OCI-LY7 (cell line): ENCODE results near the gene HOXA3. TPM values are rescaled to one million over a fixed set of nuclear protein-coding genes. Genes with fewer than 3 reads are reported as not detected.

ENCODE experiments used
- BruUV-seq: library from RNA; stranded (reverse); fragments of 400-500 nt; replicated peaks from 2 replicates; lab custom pipeline; 2021; lab: Mats Ljungman, UMichigan
- CTCF ChIA-PET: fragments of 300-600 bp; sonication (Branson Sonifier 250); formaldehyde crosslinking; loops from one replicate; lab custom pipeline; 2022; ENCODE audit warnings: antibody characterized with exemption; ENCODE audit not compliant: unreplicated experiment; lab: Charles Lee
- POLR2A ChIA-PET: fragments of 300-600 bp; sonication (Branson Sonifier 250); formaldehyde crosslinking; loops from one replicate; lab custom pipeline; 2022; ENCODE audit warnings: antibody characterized with exemption; lab: Charles Lee
- DNase-seq: peaks from one replicate; pipeline ENCODE4 v3.0.0-alpha.2; 2015; ENCODE audit warnings: low spot score
- H2AFZ ChIP-seq: fragments of 200-600 bp; sonication (generic), shearing (Covaris generic); 2 replicates; pipeline ENCODE4 v1.6.1; 2014; ENCODE audit warnings: mild to moderate bottlenecking, antibody characterized with exemption, low read length, moderate library complexity
- H3K27ac ChIP-seq: fragments of 200-600 bp; sonication (generic); 2 replicates; pipeline ENCODE4 v1.5.1; 2014; ENCODE audit warnings: mixed run types, low read depth, mild to moderate bottlenecking, moderate library complexity, low read length, inconsistent platforms; ENCODE audit not compliant: poor library complexity, severe bottlenecking
- H3K36me3 ChIP-seq: fragments of 200-600 bp; sonication (generic); 2 replicates; pipeline ENCODE4 v1.6.1; 2014; ENCODE audit warnings: mild to moderate bottlenecking, antibody characterized with exemption, low read length, moderate library complexity, mixed read lengths; ENCODE audit not compliant: insufficient read depth
- H3K4me1 ChIP-seq: fragments of 200-600 bp; sonication (generic); 2 replicates; pipeline ENCODE4 v1.5.1; 2014; ENCODE audit warnings: mild to moderate bottlenecking, low read length; ENCODE audit not compliant: insufficient read depth, poor library complexity, severe bottlenecking
- H3K4me2 ChIP-seq: fragments of 200-600 bp; sonication (generic); 2 replicates; pipeline ENCODE4 v1.6.1; 2014; ENCODE audit warnings: mild to moderate bottlenecking, low read length
- H3K4me3 ChIP-seq: fragments of 200-600 bp; sonication (generic); 2 replicates; pipeline ENCODE4 v1.5.1; 2014; ENCODE audit warnings: mild to moderate bottlenecking, low read depth, low read length; ENCODE audit not compliant: poor library complexity, severe bottlenecking
- H3K79me2 ChIP-seq: fragments of 200-600 bp; sonication (generic); 2 replicates; pipeline ENCODE4 v1.6.1; 2016; ENCODE audit warnings: low read depth, mild to moderate bottlenecking, low read length, moderate library complexity, mixed read lengths; ENCODE audit not compliant: insufficient read depth
- H3K9me2 ChIP-seq: fragments of 200-600 bp; sonication (generic); 2 replicates; pipeline ENCODE4 v1.6.1; 2016; ENCODE audit warnings: mild to moderate bottlenecking, low read length, mixed read lengths; ENCODE audit not compliant: insufficient read depth
- H3K9me3 ChIP-seq: fragments of 200-600 bp; sonication (generic); 2 replicates; pipeline ENCODE4 v1.6.1; 2014; ENCODE audit warnings: mild to moderate bottlenecking, mixed run types, low read length, mixed read lengths
- H4K20me1 ChIP-seq: fragments of 200-600 bp; sonication (generic); 2 replicates; pipeline ENCODE4 v1.6.1; 2014; ENCODE audit warnings: mild to moderate bottlenecking, antibody characterized with exemption, low read length, moderate library complexity, mixed read lengths; ENCODE audit not compliant: insufficient read depth
- CTCF ChIP-seq: fragments of 200-600 bp; sonication (generic); conservative IDR thresholded peaks from 2 replicates; pipeline ENCODE4 v1.5.1; 2014; ENCODE audit warnings: mild to moderate bottlenecking, antibody characterized with exemption, low read length, moderate library complexity, mixed read lengths
- EZH2phosphoT487 ChIP-seq: fragments of 200-600 bp; sonication (generic); IDR thresholded peaks from 2 replicates; pipeline ENCODE4 v1.6.1; 2018; ENCODE audit warnings: low read depth, borderline replicate concordance, mild to moderate bottlenecking, mixed run types, antibody characterized with exemption, low read length, moderate library complexity, mixed read lengths
- intact Hi-C: fragments of 100-400 bp; cut with micrococcal nuclease; formaldehyde crosslinking; loops from one replicate; pipeline ENCODE4 v1.10.0; 2022; ENCODE audit not compliant: unreplicated experiment
- total RNA-seq, 2 experiments: library from RNA; depleted of rRNA in 1 of 2; stranded (reverse); fragments of >200 nt in 1 of 2; shearing (Covaris generic) in 1 of 2; gene quantifications; 2 replicates each; pipeline ENCODE4 v1.2.3, GENCODE V29; 2014 to 2022

Gene HOXA3
- total RNA-seq, 2 experiments from 2014 or later = 0.41 to 2.7 TPM

- intact Hi-C loops = no loop called here
- no peak overlapping the region for H3K4me3 ChIP-seq
- no peaks in the 10 kb centered on the region for H4K20me1 ChIP-seq
- H3K79me2 ChIP-seq = no peaks in the 10 kb centered on the region
- no peaks in the 10 kb centered on the region for H3K9me3 ChIP-seq
- TF ChIP-seq CTCF = no peak
- no peak for TF ChIP-seq EZH2phosphoT487
- H3K36me3 ChIP-seq = no peaks in the 10 kb centered on the region
- no peaks in the 10 kb centered on the region for H3K9me2 ChIP-seq
- H3K4me1 ChIP-seq = no peaks in the 10 kb centered on the region
- H3K4me2 ChIP-seq = no peak overlapping the region
- CTCF ChIA-PET = no interaction called here
- H3K27ac ChIP-seq = no peak overlapping the region
- POLR2A ChIA-PET = interaction anchor here (0.6 kb wide), 1 partner anchor 337 kb away, joined by 4 read pairs; no protein-coding TSS in a partner anchor
- no peak for DNase-seq
- no peak overlapping the region for H2AFZ ChIP-seq
- BruUV-seq = no TSS peak
Observed at GRCh38 chr7:27186668-27187474, 34.5 kb upstream of the HOXA3 start.

GRCh38 chr7:27185854-27186667 is 33.7 kb upstream of the HOXA3 start:
- ChIA-PET POLR2A (interaction anchor here (0.6 to 0.8 kb wide), 3 partner anchors 92 to 506 kb away, joined by 3 read pairs; no protein-coding TSS in a partner anchor), CTCF (no interaction called here)
- Histone ChIP-seq H2AFZ (no peak overlapping the region), H3K36me3 (no peaks in the 10 kb centered on the region), H3K4me3 (no peak overlapping the region), H3K27ac (no peak overlapping the region), H3K79me2 (no peaks in the 10 kb centered on the region), H3K4me2 (no peak overlapping the region), H4K20me1 (no peaks in the 10 kb centered on the region), H3K9me2 (no peaks in the 10 kb centered on the region), H3K4me1 (no peaks in the 10 kb centered on the region), H3K9me3 (no peaks in the 10 kb centered on the region)
- no TSS peak for BruUV-seq
- DNase-seq = no peak
- no peak for TF ChIP-seq CTCF
- TF ChIP-seq EZH2phosphoT487 = no peak
- intact Hi-C loops = no loop called here
